Measurements from ENCODE around the gene ACTR3. TPM values are rescaled to one million over a fixed set of nuclear protein-coding genes. Genes with fewer than 3 reads are reported as not detected.

Gene ACTR3
- total RNA-seq, 1 experiment from 2014 or later: 169 TPM

DNA sequence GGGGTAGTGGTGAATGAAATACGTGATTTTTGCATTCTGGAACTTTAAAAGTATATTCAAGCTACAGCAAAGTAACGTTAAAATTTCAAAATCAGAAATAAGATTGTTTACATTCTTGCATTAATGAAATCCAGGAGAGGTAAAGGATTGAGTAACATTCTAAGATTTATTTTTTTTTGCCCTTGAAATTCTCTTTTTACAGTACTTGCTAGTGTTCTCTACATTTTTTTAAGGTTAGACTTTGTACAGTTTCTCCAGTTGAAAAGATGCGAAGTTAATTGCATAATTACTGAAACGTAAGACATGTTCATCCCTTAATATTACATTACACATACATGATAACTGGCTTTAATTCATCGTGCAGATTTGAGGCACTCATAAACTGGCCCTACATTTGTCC is 74.5 kb downstream of the ACTR3 start:
- POLR2A ChIA-PET: no interaction called here
- Mint-ChIP-seq H3K27ac (no peak overlapping the region), H3K4me3 (no peak overlapping the region), H3K27me3 (ENCODE audit: low read depth) (no peaks in the 10 kb centered on the region), H3K9me3 (no peaks in the 10 kb centered on the region), H3K36me3 (no peaks in the 10 kb centered on the region), H3K4me1 (no peaks in the 10 kb centered on the region)
- ATAC-seq (no peak), DNase-seq (ENCODE audit: low spot score) (no peak)
- TF ChIP-seq E2F5 (CRISPR knock-in tag; IDR thresholded peaks at IDR 0.05) (no peak), ARID4B (CRISPR knock-in tag; IDR thresholded peaks at IDR 0.05; ENCODE audit: borderline replicate concordance) (no peak)
- CTCF ChIA-PET: interaction anchor here (1.0 to 1.1 kb wide), 2 partner anchors 263 to 587 kb away, joined by 3 to 5 read pairs; no protein-coding TSS in a partner anchor

DNA sequence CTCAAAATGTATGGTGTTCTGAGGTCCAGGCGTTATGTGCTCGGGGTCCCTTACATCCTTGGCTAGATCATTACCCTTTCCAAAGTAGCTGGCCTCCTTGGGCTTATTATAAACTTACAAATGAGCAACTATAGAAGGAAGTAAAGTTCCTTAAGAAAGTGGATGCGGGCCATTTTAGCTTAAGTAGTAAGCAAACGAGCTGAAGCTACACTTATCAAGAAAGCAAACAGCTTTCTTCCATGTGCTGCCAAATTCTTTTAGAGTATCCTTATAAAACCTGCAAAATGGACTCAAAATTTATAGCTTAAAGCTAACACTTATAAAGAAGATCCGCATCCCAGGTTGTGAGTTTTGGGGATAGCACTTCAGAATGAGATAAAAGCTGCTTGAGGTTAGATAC is 75.3 kb downstream of the ACTR3 start:
- CTCF ChIA-PET: interaction anchor here (0.5 to 2.1 kb wide), 12 partner anchors 9 to 586 kb away, joined by 3 to 9 read pairs (median 4); no protein-coding TSS in a partner anchor
- ATAC-seq: no peak
- no peak for TF ChIP-seq ZNF416 (CRISPR knock-in tag; IDR thresholded peaks at IDR 0.05)
- no peak for TF ChIP-seq NFATC4 (CRISPR knock-in tag; IDR thresholded peaks at IDR 0.05)
- TF ChIP-seq ETV6 (CRISPR knock-in tag; IDR thresholded peaks at IDR 0.05): no peak
- TF ChIP-seq FOXP4 (CRISPR knock-in tag; IDR thresholded peaks at IDR 0.05): no peak
- no peak for TF ChIP-seq ZNF671 (CRISPR knock-in tag; IDR thresholded peaks at IDR 0.05)
- TF ChIP-seq ATF2 (CRISPR knock-in tag; IDR thresholded peaks at IDR 0.05; ENCODE audit: borderline replicate concordance, low read depth): no peak
- TF ChIP-seq ZNF532 (CRISPR knock-in tag; IDR thresholded peaks at IDR 0.05; ENCODE audit: borderline replicate concordance): no peak
- TF ChIP-seq HMGXB4 (CRISPR knock-in tag; IDR thresholded peaks at IDR 0.05): no peak
- TF ChIP-seq, protein P1, sequence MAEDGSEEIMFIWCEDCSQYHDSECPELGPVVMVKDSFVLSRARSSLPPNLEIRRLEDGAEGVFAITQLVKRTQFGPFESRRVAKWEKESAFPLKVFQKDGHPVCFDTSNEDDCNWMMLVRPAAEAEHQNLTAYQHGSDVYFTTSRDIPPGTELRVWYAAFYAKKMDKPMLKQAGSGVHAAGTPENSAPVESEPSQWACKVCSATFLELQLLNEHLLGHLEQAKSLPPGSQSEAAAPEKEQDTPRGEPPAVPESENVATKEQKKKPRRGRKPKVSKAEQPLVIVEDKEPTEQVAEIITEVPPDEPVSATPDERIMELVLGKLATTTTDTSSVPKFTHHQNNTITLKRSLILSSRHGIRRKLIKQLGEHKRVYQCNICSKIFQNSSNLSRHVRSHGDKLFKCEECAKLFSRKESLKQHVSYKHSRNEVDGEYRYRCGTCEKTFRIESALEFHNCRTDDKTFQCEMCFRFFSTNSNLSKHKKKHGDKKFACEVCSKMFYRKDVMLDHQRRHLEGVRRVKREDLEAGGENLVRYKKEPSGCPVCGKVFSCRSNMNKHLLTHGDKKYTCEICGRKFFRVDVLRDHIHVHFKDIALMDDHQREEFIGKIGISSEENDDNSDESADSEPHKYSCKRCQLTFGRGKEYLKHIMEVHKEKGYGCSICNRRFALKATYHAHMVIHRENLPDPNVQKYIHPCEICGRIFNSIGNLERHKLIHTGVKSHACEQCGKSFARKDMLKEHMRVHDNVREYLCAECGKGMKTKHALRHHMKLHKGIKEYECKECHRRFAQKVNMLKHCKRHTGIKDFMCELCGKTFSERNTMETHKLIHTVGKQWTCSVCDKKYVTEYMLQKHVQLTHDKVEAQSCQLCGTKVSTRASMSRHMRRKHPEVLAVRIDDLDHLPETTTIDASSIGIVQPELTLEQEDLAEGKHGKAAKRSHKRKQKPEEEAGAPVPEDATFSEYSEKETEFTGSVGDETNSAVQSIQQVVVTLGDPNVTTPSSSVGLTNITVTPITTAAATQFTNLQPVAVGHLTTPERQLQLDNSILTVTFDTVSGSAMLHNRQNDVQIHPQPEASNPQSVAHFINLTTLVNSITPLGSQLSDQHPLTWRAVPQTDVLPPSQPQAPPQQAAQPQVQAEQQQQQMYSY (CRISPR knock-in tag; IDR thresholded peaks at IDR 0.05): no peak
- TF ChIP-seq STAT6 (CRISPR knock-in tag; conservative IDR thresholded peaks at IDR 0.05; ENCODE audit: low read depth): no peak

More for the DNA sequence above, 75.3 kb downstream of the ACTR3 start:
- H3K4me1 Mint-ChIP-seq: no peaks in the 10 kb centered on the region
- POLR2A ChIA-PET: no interaction called here
- H3K27ac Mint-ChIP-seq: no peak overlapping the region
- H3K36me3 Mint-ChIP-seq: no peaks in the 10 kb centered on the region
- no peak for DNase-seq (ENCODE audit: low spot score)
- H3K27me3 Mint-ChIP-seq (ENCODE audit: low read depth): no peaks in the 10 kb centered on the region
- H3K4me3 Mint-ChIP-seq: no peak overlapping the region
- no peaks in the 10 kb centered on the region for H3K9me3 Mint-ChIP-seq

Data from WTC11 (cell line).